IMR-90 (cell line): ENCODE data around the gene CBY1. TPM values are rescaled to one million over a fixed set of nuclear protein-coding genes. Genes with fewer than 3 reads are reported as not detected.

ENCODE experiments used
- ATAC-seq: fragments of 200-7000 bp; cut with Tn5 transposase; 2 replicates; pipeline ENCODE4 v1.9.1; 2020; ENCODE audit warnings: low read depth, mild to moderate bottlenecking, moderate library complexity
- BruUV-seq: library from RNA; stranded (reverse); fragments of 400-500 nt; replicated peaks from 2 replicates; lab custom pipeline; 2021; lab: Mats Ljungman, UMichigan
- CTCF ChIA-PET: fragments of 300-600 bp; formaldehyde crosslinking; extraction: SDS; loops from one replicate; lab custom pipeline; 2021; ENCODE audit warnings: antibody characterized with exemption; lab: Yijun Ruan, JAX
- POLR2A ChIA-PET: fragments of 300-600 bp; sonication (Branson Sonifier 250); formaldehyde crosslinking; loops from one replicate; lab custom pipeline; 2022; ENCODE audit warnings: antibody characterized with exemption; ENCODE audit not compliant: unreplicated experiment; lab: Charles Lee
- DNase-seq: peaks from one replicate; pipeline ENCODE4 v3.0.0; 2013
- H2AFZ ChIP-seq: replicated peaks from 2 replicates; pipeline ENCODE3; 2013; ENCODE audit warnings: low read length, mild to moderate bottlenecking; ENCODE audit not compliant: poor library complexity
- H2AK5ac ChIP-seq: 2 replicates; pipeline ENCODE4 v1.6.1; 2013; ENCODE audit warnings: low read depth, low read length, inconsistent platforms
- H2AK9ac ChIP-seq: replicated peaks from 2 replicates; pipeline ENCODE3; 2013; ENCODE audit warnings: mild to moderate bottlenecking, low read depth, low read length, moderate library complexity; ENCODE audit not compliant: poor library complexity
- H2BK120ac ChIP-seq: 2 replicates; pipeline ENCODE4 v1.6.1; 2013; ENCODE audit warnings: low read depth, low read length, inconsistent platforms
- H2BK15ac ChIP-seq: 3 replicates; pipeline ENCODE4 v1.6.1; 2013; ENCODE audit warnings: low read depth, low read length, inconsistent platforms
- H2BK20ac ChIP-seq: 2 replicates; pipeline ENCODE4 v1.6.1; 2013; ENCODE audit warnings: low read depth, mild to moderate bottlenecking, inconsistent platforms, low read length, moderate library complexity
- H2BK5ac ChIP-seq: 2 replicates; pipeline ENCODE4 v1.6.1; 2013; ENCODE audit warnings: mild to moderate bottlenecking, low read depth, low read length, inconsistent platforms; ENCODE audit not compliant: poor library complexity, severe bottlenecking
- H3K14ac ChIP-seq: replicated peaks from 2 replicates; pipeline ENCODE4 v1.6.1; 2013; ENCODE audit warnings: low read depth, low read length, inconsistent platforms
- H3K18ac ChIP-seq: 2 replicates; pipeline ENCODE4 v1.6.1; 2013; ENCODE audit warnings: low read depth, low read length, control low read depth
- H3K23ac ChIP-seq: 2 replicates; pipeline ENCODE4 v1.6.1; 2013; ENCODE audit warnings: low read depth, low read length, inconsistent platforms
- H3K27ac ChIP-seq: 2 replicates; pipeline ENCODE4 v1.5.1; 2013; ENCODE audit warnings: mild to moderate bottlenecking, control low read depth, low read length; ENCODE audit not compliant: insufficient read depth
- H3K27me3 ChIP-seq: 2 replicates; pipeline ENCODE4 v1.6.1; 2013; ENCODE audit warnings: low read length; ENCODE audit not compliant: control insufficient read depth, insufficient read depth
- H3K36me3 ChIP-seq: 2 replicates; pipeline ENCODE4 v1.6.1; 2013; ENCODE audit warnings: low read length, mixed read lengths; ENCODE audit not compliant: control insufficient read depth, insufficient read depth
- H3K4ac ChIP-seq: 2 replicates; pipeline ENCODE4 v1.6.1; 2013; ENCODE audit warnings: low read depth, low read length, inconsistent platforms
- H3K4me1 ChIP-seq: 2 replicates; pipeline ENCODE4 v1.6.1; 2013; ENCODE audit warnings: low read length, mixed read lengths; ENCODE audit not compliant: control insufficient read depth, insufficient read depth
- H3K4me2 ChIP-seq: 2 replicates; pipeline ENCODE4 v1.6.1; 2013; ENCODE audit warnings: low read depth, mild to moderate bottlenecking, control low read depth, low read length, moderate library complexity
- H3K4me3 ChIP-seq: 2 replicates; pipeline ENCODE4 v1.5.1; 2013; ENCODE audit warnings: low read depth, mild to moderate bottlenecking, control low read depth, low read length, moderate library complexity; ENCODE audit not compliant: insufficient read depth
- H3K56ac ChIP-seq: 2 replicates; pipeline ENCODE4 v1.6.1; 2013; ENCODE audit warnings: low read length, inconsistent platforms; ENCODE audit not compliant: insufficient read depth; ENCODE audit errors: extremely low read depth
- H3K79me1 ChIP-seq, 2 experiments: 2 replicates each; pipeline ENCODE4 v1.6.1; 2013; ENCODE audit warnings: low read length in 2 of 2, inconsistent platforms in 1 of 2, low read depth in 1 of 2
- H3K9ac ChIP-seq: 2 replicates; pipeline ENCODE4 v1.6.1; 2013; ENCODE audit warnings: low read depth, low read length, control low read depth
- H3K9me1 ChIP-seq: 2 replicates; pipeline ENCODE4 v1.6.1; 2013; ENCODE audit warnings: low read length, inconsistent platforms; ENCODE audit not compliant: insufficient read depth
- H3K9me3 ChIP-seq: 2 replicates; pipeline ENCODE4 v1.6.1; 2013; ENCODE audit warnings: low read length; ENCODE audit not compliant: control insufficient read depth, insufficient read depth
- H4K20me1 ChIP-seq: 2 replicates; pipeline ENCODE4 v1.6.1; 2013; ENCODE audit warnings: low read length, inconsistent platforms; ENCODE audit not compliant: insufficient read depth
- H4K5ac ChIP-seq: 2 replicates; pipeline ENCODE4 v1.6.1; 2013; ENCODE audit warnings: mild to moderate bottlenecking, low read depth, low read length, control low read depth
- H4K8ac ChIP-seq, 2 experiments: 2 replicates each; pipeline ENCODE4 v1.6.1; 2013; ENCODE audit warnings: low read depth in 2 of 2, low read length in 2 of 2, control low read depth in 1 of 2, inconsistent platforms in 1 of 2
- H4K91ac ChIP-seq: 2 replicates; pipeline ENCODE4 v1.6.1; 2013; ENCODE audit warnings: low read depth, low read length, inconsistent platforms; ENCODE audit not compliant: insufficient read depth
- BHLHE40 ChIP-seq: fragments of 150-350 bp; IDR thresholded peaks from 2 replicates; pipeline ENCODE4 v1.6.1; 2016; ENCODE audit warnings: mild to moderate bottlenecking, low read depth, low read length
- CEBPB ChIP-seq: IDR thresholded peaks from 2 replicates; pipeline ENCODE4 v1.6.1; 2012; ENCODE audit warnings: low read depth, low read length, improper control_type of control experiment
- CHD1 ChIP-seq: IDR thresholded peaks from 2 replicates; pipeline ENCODE4 v1.6.1; 2012; ENCODE audit warnings: low read depth, low read length, improper control_type of control experiment
- ELK1 ChIP-seq: fragments of 150-350 bp; IDR thresholded peaks from 2 replicates; pipeline ENCODE4 v1.6.1; 2016; ENCODE audit warnings: low read depth, mild to moderate bottlenecking, low read length, moderate library complexity, borderline replicate concordance
- FOS ChIP-seq: fragments of 150-350 bp; IDR thresholded peaks from 2 replicates; pipeline ENCODE4 v1.6.1; 2016; ENCODE audit warnings: low read depth, low read length
- MAFK ChIP-seq: IDR thresholded peaks from 2 replicates; pipeline ENCODE4 v1.6.1; 2012; ENCODE audit warnings: low read depth, low read length, improper control_type of control experiment
- MAZ ChIP-seq: IDR thresholded peaks from 2 replicates; pipeline ENCODE4 v1.6.1; 2012; ENCODE audit warnings: low read depth, mild to moderate bottlenecking, low read length, improper control_type of control experiment, moderate library complexity, borderline replicate concordance
- MXI1 ChIP-seq: IDR thresholded peaks from 2 replicates; pipeline ENCODE4 v1.6.1; 2012; ENCODE audit warnings: low read depth, mild to moderate bottlenecking, low read length, moderate library complexity, borderline replicate concordance
- NFE2L2 ChIP-seq: fragments of 150-350 bp; IDR thresholded peaks from 2 replicates; pipeline ENCODE4 v1.6.1; 2016; ENCODE audit warnings: low read depth, mild to moderate bottlenecking, low read length
- POLR2A ChIP-seq: IDR thresholded peaks from 2 replicates; pipeline ENCODE4 v1.6.1; 2012; ENCODE audit warnings: mild to moderate bottlenecking, low read depth, low read length
- RAD21 ChIP-seq: IDR thresholded peaks from 2 replicates; pipeline ENCODE4 v1.6.1; 2012; ENCODE audit warnings: low read length, improper control_type of control experiment
- RCOR1 ChIP-seq: IDR thresholded peaks from 2 replicates; pipeline ENCODE4 v1.6.1; 2012; ENCODE audit warnings: mild to moderate bottlenecking, low read length, improper control_type of control experiment; ENCODE audit not compliant: insufficient replicate concordance
- RFX5 ChIP-seq: IDR thresholded peaks from 2 replicates; pipeline ENCODE4 v1.8.0; 2012; ENCODE audit warnings: low read depth, mild to moderate bottlenecking, low read length, moderate library complexity
- SMC3 ChIP-seq: fragments of 150-350 bp; IDR thresholded peaks from 2 replicates; pipeline ENCODE4 v1.6.1; 2016; ENCODE audit warnings: low read depth, mild to moderate bottlenecking, antibody characterized with exemption, low read length, moderate library complexity
- USF2 ChIP-seq: fragments of 150-350 bp; IDR thresholded peaks from 2 replicates; pipeline ENCODE4 v1.6.1; 2017; ENCODE audit warnings: mild to moderate bottlenecking, antibody characterized with exemption, low read length, low read depth
- WGBS, 2 experiments: methylation state at CpG; one replicate each; pipeline versions ENCODE4 v1.1.5 to v1.1.7; 2013; ENCODE audit warnings: missing lambda C conversion rate in 2 of 2; ENCODE audit not compliant: insufficient read length in 1 of 2; ENCODE audit errors: extremely low coverage in 2 of 2; 5-methylcytosine and 5-hydroxymethylcytosine counted together
- dilution Hi-C: fragments of 300-500 bp; cut with HindIII; formaldehyde crosslinking; loops from one replicate; pipeline ENCODE4 v1.14.3; 2018; ENCODE audit warnings: low sequenced_read_pairs; ENCODE audit not compliant: unreplicated experiment
- in situ Hi-C: fragments of 300-500 bp; cut with MboI; formaldehyde crosslinking; loops from 3 replicates; pipeline ENCODE4 v1.14.3; 2019; ENCODE audit warnings: low sequenced_read_pairs, inconsistent platforms, mixed read lengths
- intact Hi-C: fragments of 100-400 bp; cut with micrococcal nuclease; formaldehyde crosslinking; loops from 2 replicates; pipeline ENCODE4 v1.10.0; 2022
- polyA plus RNA-seq, 3 experiments: library from polyadenylated mRNA; depleted of rRNA; stranded (reverse); fragments of >200 nt; gene quantifications; 2 replicates each; pipeline ENCODE4 v1.2.3, GENCODE V29; 2012; ENCODE audit warnings: low replicate concordance in 1 of 3
- total RNA-seq: library from RNA; depleted of rRNA; stranded (reverse); fragments of >200 nt; gene quantifications from 2 replicates; pipeline ENCODE4 v1.2.3, GENCODE V29; 2012
- TF ChIP-seq, protein P1 (sequence below): conservative IDR thresholded peaks from 2 replicates; pipeline ENCODE4 v1.5.1; 2012; ENCODE audit warnings: mild to moderate bottlenecking, low read depth, low read length, improper control_type of control experiment

CBY1 gene
- total and polyA plus RNA-seq, 2 of the 4 experiments (the other 2 are of a cell fraction), result 13.8 to 30.0 TPM

GRCh38 chr22:38645430-38645829, 11.0 kb upstream of the CBY1 start:
- dilution Hi-C loops (no loop called here), intact Hi-C loops (no loop called here), in situ Hi-C loops (no loop called here)
- H3K79me1 ChIP-seq, result no peaks in the 10 kb centered on the region
- DNase-seq, result no peak
- POLR2A ChIA-PET, result no interaction called here
- no peaks in the 10 kb centered on the region for H3K36me3 ChIP-seq
- H2AK9ac ChIP-seq, result no peak overlapping the region
- H3K9me3 ChIP-seq, result no peaks in the 10 kb centered on the region
- no peak overlapping the region for H2BK20ac ChIP-seq
- H2BK15ac ChIP-seq, result no peak overlapping the region
- no peaks in the 10 kb centered on the region; the same call in 1 of the 2 replicates for H3K9me1 ChIP-seq
- no peak overlapping the region for H4K8ac ChIP-seq
- no peak overlapping the region for H3K4me3 ChIP-seq
- H3K56ac ChIP-seq, result no peak overlapping the region
- H3K4ac ChIP-seq, result no peak overlapping the region
- no peaks in the 10 kb centered on the region for H3K27me3 ChIP-seq
- no peak for ATAC-seq
- no peak overlapping the region for H3K14ac ChIP-seq
- WGBS, 2 experiments, result 100% methylated on average over 2 of the region's 6 CpGs; no CpG with 5 or more reads in 1 of the 2 experiments
- no peak overlapping the region for H3K9ac ChIP-seq
- H3K23ac ChIP-seq, result no peak overlapping the region
- H3K4me1 ChIP-seq, result no peaks in the 10 kb centered on the region
- no peak overlapping the region for H2AK5ac ChIP-seq
- TF ChIP-seq, protein P1, sequence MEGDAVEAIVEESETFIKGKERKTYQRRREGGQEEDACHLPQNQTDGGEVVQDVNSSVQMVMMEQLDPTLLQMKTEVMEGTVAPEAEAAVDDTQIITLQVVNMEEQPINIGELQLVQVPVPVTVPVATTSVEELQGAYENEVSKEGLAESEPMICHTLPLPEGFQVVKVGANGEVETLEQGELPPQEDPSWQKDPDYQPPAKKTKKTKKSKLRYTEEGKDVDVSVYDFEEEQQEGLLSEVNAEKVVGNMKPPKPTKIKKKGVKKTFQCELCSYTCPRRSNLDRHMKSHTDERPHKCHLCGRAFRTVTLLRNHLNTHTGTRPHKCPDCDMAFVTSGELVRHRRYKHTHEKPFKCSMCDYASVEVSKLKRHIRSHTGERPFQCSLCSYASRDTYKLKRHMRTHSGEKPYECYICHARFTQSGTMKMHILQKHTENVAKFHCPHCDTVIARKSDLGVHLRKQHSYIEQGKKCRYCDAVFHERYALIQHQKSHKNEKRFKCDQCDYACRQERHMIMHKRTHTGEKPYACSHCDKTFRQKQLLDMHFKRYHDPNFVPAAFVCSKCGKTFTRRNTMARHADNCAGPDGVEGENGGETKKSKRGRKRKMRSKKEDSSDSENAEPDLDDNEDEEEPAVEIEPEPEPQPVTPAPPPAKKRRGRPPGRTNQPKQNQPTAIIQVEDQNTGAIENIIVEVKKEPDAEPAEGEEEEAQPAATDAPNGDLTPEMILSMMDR, result no peak
- TF ChIP-seq RFX5 (no peak), MXI1 (no peak), MAZ (no peak), ELK1 (no peak), POLR2A (no peak), CEBPB (no peak), NFE2L2 (no peak), FOS (no peak), RCOR1 (no peak), CHD1 (no peak), SMC3 (no peak), MAFK (no peak), USF2 (no peak), BHLHE40 (no peak), RAD21 (no peak)
- no peak overlapping the region for H3K27ac ChIP-seq
- no peaks in the 10 kb centered on the region for H4K20me1 ChIP-seq
- no peak overlapping the region for H4K5ac ChIP-seq
- no peak overlapping the region for H3K18ac ChIP-seq
- no TSS peak for BruUV-seq
- no peak overlapping the region for H2AFZ ChIP-seq
- no peak overlapping the region for H3K4me2 ChIP-seq
- H2BK120ac ChIP-seq, result no peak overlapping the region
- no peak overlapping the region for H2BK5ac ChIP-seq
- CTCF ChIA-PET, result no interaction called here
- H4K91ac ChIP-seq, result no peak overlapping the region
